Mesangial cell (primary cell): ENCODE results near the gene NUP58. TPM values are rescaled to one million over a fixed set of nuclear protein-coding genes. Genes with fewer than 3 reads are reported as not detected.

Source experiments
- total RNA-seq: library from RNA; depleted of rRNA; stranded (reverse); fragments of >200 nt; gene quantifications from 2 replicates; pipeline ENCODE4 v1.2.3, GENCODE V29; 2015

The NUP58 gene
- total RNA-seq: 69.6 and 87.3 TPM in 2 replicates

GRCh38 chr13:25301347-25302113 lies at the start of gene NUP58:
Gene NUP58, plus strand, starts transcription at chr13:25301625. Its CDS starts 149 bp downstream, at chr13:25301774.

GRCh38 chr13:25286969-25287961 lies 14.2 kb upstream of the NUP58 start, which contains the start of gene MTMR6:
Gene MTMR6, minus strand, starts transcription at chr13:25287488. Its CDS starts 241 bp downstream, at chr13:25287247.

GRCh38 chr13:25371875-25372283 lies 70.5 kb downstream of the NUP58 start, which contains the start of gene ATP8A2:
Gene ATP8A2, plus strand, starts transcription at chr13:25371974. Its CDS starts 239 bp downstream, at chr13:25372213.

Other genes starting within 250 kb of the NUP58 start
- gene PABPC3, start 205.5 kb upstream of the NUP58 start, total RNA-seq: 0.33 and 0.51 TPM in 2 replicates
- gene AMER2, start 129.3 kb upstream of the NUP58 start, total RNA-seq: under 0.01 and 0.25 TPM in 2 replicates
- gene MTMR6, start 14.1 kb upstream of the NUP58 start, total RNA-seq: 11.7 and 21.0 TPM in 2 replicates
- 1.5 and 2.4 TPM in 2 replicates for gene ATP8A2, start 70.3 kb downstream of the NUP58 start, total RNA-seq